NOMO-1 (cell line): ENCODE results near the gene RAB33A.
"Not testable (repeated sequence)": the region's sequence is repeated elsewhere in the genome, so short reads cannot be mapped to it uniquely, and the experiment has no call there.

Experiments used
- DNase-seq, 2 experiments: peaks; one replicate each; lab custom pipeline; 2025; ENCODE audit not compliant: unreplicated experiment in 2 of 2; lab: John Stamatoyannopoulos, UW

RAB33A gene

DNA sequence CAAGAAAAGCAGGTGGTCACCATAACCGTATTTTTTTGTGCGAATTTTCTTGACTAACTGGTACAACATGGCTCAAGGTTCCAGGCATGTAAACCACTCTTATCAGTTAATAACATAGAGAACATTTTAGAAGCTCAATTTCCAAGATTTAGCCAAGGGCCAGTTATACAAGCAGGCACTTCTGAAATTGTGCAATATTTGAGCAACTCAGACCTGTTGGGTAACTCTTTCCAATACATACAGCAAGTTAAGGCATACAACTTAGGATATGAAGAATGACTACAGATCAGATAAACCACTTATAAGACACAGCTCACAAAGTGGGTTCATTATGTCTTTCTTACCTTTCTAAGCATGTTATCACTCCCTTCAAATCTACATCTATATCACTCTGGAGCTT is 53.0 kb downstream of the RAB33A start:
- DNase-seq = peak; percentile 3 to 13

- DNase-seq = no peak
These were observed 57.1 kb downstream of the RAB33A start for GRCh38 chrX:130228871-130229270.

- not testable (repeated sequence) for DNase-seq
These were observed 59.4 kb downstream of the RAB33A start for GRCh38 chrX:130231184-130231583.
